ENCODE measurements around the gene CTBP1. TPM values are rescaled to one million over a fixed set of nuclear protein-coding genes. Genes with fewer than 3 reads are reported as not detected.

Gene CTBP1
- polyA plus RNA-seq, 1 donor from 2014 or later = 325 TPM

- Histone ChIP-seq H3K4me2 (ENCODE audit: low read length) (no peak overlapping the region), H3F3A (ENCODE audit: insufficient read depth, low read length, poor library complexity, severe bottlenecking) (no peaks in the 10 kb centered on the region), H3K36me3 (ENCODE audit: insufficient read depth, low read length) (no peaks in the 10 kb centered on the region), H3K9ac (ENCODE audit: low read length) (no peak overlapping the region), H3K9me3 (ENCODE audit: low read length) (no peaks in the 10 kb centered on the region), H3K27me3 (ENCODE audit: insufficient read depth, low read depth, low read length) (no peaks in the 10 kb centered on the region), H3K4me3 (ENCODE audit: low read length) (no peak overlapping the region), H4K20me1 (ENCODE audit: insufficient read depth) (no peaks in the 10 kb centered on the region), H2AFZ (ENCODE audit: low read depth, low read length) (no peak overlapping the region), H3K9me2 (ENCODE audit: insufficient read depth, low read length) (no peaks in the 10 kb centered on the region), H3K27ac (ENCODE audit: low read length) (no peak overlapping the region), H3K79me2 (replicated peaks; ENCODE audit: insufficient read depth, low read length) (no peaks in the 10 kb centered on the region)
- no peak for TF ChIP-seq RAD21 (conservative IDR thresholded peaks at IDR 0.05)
- no peak for TF ChIP-seq SMC3 (conservative IDR thresholded peaks at IDR 0.05; ENCODE audit: poor library complexity)
- TF ChIP-seq REST (IDR thresholded peaks at IDR 0.05; ENCODE audit: borderline replicate concordance) = no peak
Observed at GRCh38 chr4:1212546-1213335, 36.2 kb downstream of the CTBP1 start.

- Histone ChIP-seq H3K36me3 (ENCODE audit: insufficient read depth, low read length) (no peaks in the 10 kb centered on the region), H3K4me3 (ENCODE audit: low read length) (no peak overlapping the region), H3K4me2 (ENCODE audit: low read length) (no peak overlapping the region), H3K9ac (ENCODE audit: low read length) (no peak overlapping the region), H4K20me1 (ENCODE audit: insufficient read depth) (no peaks in the 10 kb centered on the region), H3K9me2 (ENCODE audit: insufficient read depth, low read length) (no peaks in the 10 kb centered on the region), H3K9me3 (ENCODE audit: low read length) (no peaks in the 10 kb centered on the region), H3K27ac (ENCODE audit: low read length) (no peak overlapping the region), H2AFZ (ENCODE audit: low read depth, low read length) (no peak overlapping the region), H3F3A (ENCODE audit: insufficient read depth, low read length, poor library complexity, severe bottlenecking) (no peaks in the 10 kb centered on the region), H3K79me2 (replicated peaks; ENCODE audit: insufficient read depth, low read length) (no peaks in the 10 kb centered on the region), H3K27me3 (ENCODE audit: insufficient read depth, low read depth, low read length) (no peaks in the 10 kb centered on the region)
- TF ChIP-seq EZH2 (IDR thresholded peaks at IDR 0.05; ENCODE audit: borderline replicate concordance, insufficient read depth, low read length, poor library complexity, severe bottlenecking) = no peak
Observed at GRCh38 chr4:1211891-1212545, 36.9 kb downstream of the CTBP1 start.

GRCh38 chr4:1211371-1211770 is 37.6 kb downstream of the CTBP1 start:
- H3K4me3 ChIP-seq (ENCODE audit: low read length) = no peak overlapping the region
- no peak overlapping the region for H3K27ac ChIP-seq (ENCODE audit: low read length)

More at GRCh38 chr4:1211371-1211770, 37.6 kb downstream of the CTBP1 start:
- Histone ChIP-seq H3K9ac (ENCODE audit: low read length) (no peak overlapping the region), H3K27me3 (ENCODE audit: insufficient read depth, low read depth, low read length) (no peaks in the 10 kb centered on the region), H3K9me3 (ENCODE audit: low read length) (no peaks in the 10 kb centered on the region), H3K9me2 (ENCODE audit: insufficient read depth, low read length) (no peaks in the 10 kb centered on the region), H3F3A (ENCODE audit: insufficient read depth, low read length, poor library complexity, severe bottlenecking) (no peaks in the 10 kb centered on the region), H3K79me2 (replicated peaks; ENCODE audit: insufficient read depth, low read length) (no peaks in the 10 kb centered on the region), H4K20me1 (ENCODE audit: insufficient read depth) (no peaks in the 10 kb centered on the region), H3K4me2 (ENCODE audit: low read length) (no peak overlapping the region), H3K36me3 (ENCODE audit: insufficient read depth, low read length) (no peaks in the 10 kb centered on the region), H2AFZ (ENCODE audit: low read depth, low read length) (no peak overlapping the region)
- TF ChIP-seq POLR2AphosphoS5 (IDR thresholded peaks at IDR 0.05) (no peak), CTCF (IDR thresholded peaks at IDR 0.05; ENCODE audit: poor library complexity, severe bottlenecking) (no peak), EP300 (conservative IDR thresholded peaks at IDR 0.05; ENCODE audit: poor library complexity, severe bottlenecking) (no peak), RAD21 (conservative IDR thresholded peaks at IDR 0.05) (no peak), TAF1 (IDR thresholded peaks at IDR 0.05; ENCODE audit: low read depth) (no peak)
